GM12874 (cell line): ENCODE measurements around the gene FAM83E.

Source experiments
- TF ChIP-seq, protein P1 (sequence below): IDR thresholded peaks from 2 replicates; pipeline ENCODE4 v1.5.1; 2011; ENCODE audit warnings: low read depth, mild to moderate bottlenecking, control low read depth, low read length, moderate library complexity; ENCODE audit not compliant: insufficient read depth

Gene FAM83E

DNA sequence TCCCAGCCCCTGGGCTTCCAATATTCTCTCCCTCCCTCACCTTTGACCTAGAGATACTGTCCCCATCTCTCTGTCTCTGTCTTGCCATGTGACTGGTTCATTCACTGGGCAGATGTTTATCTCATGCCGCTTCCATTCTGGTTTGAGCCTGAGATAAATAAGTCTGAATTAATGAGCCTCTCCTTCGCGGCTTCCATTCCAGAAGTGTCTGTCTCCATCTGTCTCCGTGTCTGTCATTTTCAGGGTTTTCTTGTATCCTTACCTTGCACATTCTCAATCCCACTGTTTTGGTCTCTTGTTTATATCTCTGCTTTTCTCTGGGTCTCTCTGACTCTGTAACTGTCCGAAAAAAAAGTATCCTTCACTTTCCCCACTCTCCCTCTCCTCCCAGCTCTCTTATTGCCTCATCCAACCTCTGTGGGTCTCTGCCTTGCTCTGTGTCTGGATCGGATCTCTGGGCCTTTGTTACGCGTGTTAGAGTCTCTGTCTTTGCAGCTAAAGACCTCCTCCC, 8.7 kb upstream of the FAM83E start:
- TF ChIP-seq, protein P1, sequence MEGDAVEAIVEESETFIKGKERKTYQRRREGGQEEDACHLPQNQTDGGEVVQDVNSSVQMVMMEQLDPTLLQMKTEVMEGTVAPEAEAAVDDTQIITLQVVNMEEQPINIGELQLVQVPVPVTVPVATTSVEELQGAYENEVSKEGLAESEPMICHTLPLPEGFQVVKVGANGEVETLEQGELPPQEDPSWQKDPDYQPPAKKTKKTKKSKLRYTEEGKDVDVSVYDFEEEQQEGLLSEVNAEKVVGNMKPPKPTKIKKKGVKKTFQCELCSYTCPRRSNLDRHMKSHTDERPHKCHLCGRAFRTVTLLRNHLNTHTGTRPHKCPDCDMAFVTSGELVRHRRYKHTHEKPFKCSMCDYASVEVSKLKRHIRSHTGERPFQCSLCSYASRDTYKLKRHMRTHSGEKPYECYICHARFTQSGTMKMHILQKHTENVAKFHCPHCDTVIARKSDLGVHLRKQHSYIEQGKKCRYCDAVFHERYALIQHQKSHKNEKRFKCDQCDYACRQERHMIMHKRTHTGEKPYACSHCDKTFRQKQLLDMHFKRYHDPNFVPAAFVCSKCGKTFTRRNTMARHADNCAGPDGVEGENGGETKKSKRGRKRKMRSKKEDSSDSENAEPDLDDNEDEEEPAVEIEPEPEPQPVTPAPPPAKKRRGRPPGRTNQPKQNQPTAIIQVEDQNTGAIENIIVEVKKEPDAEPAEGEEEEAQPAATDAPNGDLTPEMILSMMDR = no peak

DNA sequence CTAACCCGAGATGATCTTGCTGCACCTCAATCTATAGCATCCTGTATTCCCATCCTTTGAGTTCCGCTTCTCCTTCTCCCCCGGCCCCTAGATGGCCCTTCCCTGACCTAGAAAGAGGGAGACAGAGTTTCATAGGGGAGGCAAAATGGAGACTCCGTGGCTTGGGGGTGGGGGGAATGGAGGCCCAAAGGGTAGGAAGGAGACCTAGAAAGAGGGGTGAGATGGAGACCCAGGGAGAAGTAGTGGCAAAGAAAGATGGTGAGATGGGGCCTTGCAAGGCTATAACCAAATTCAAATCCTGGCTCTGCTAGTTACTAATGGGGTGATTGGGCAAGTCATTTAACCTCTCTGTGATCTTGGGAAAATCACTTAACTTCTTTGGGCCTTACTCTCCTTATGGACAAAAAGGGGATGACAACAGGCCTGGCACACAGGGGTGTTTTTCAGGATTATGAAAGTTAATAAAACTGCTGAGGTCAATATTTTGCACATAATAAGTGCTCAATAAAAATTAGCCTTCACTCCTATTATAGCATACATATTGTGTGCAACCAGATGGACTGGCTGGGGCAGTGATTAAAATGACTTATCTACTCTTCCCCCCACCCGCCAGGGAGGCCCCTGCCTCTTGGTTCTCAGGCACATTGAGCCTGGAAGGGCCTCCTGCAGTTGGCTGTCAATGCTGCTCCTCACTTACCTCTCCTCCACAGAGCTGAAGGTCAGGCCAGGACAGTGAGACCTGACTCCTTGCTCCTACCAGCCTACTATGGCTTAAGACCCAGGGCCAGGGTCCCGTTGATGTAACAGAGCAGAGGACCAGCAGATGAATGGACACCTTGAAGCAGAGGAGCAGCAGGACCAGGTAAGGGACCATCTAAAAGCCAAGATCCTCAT, 5.1 kb upstream of the FAM83E start:
- TF ChIP-seq, protein P1 = no peak

DNA sequence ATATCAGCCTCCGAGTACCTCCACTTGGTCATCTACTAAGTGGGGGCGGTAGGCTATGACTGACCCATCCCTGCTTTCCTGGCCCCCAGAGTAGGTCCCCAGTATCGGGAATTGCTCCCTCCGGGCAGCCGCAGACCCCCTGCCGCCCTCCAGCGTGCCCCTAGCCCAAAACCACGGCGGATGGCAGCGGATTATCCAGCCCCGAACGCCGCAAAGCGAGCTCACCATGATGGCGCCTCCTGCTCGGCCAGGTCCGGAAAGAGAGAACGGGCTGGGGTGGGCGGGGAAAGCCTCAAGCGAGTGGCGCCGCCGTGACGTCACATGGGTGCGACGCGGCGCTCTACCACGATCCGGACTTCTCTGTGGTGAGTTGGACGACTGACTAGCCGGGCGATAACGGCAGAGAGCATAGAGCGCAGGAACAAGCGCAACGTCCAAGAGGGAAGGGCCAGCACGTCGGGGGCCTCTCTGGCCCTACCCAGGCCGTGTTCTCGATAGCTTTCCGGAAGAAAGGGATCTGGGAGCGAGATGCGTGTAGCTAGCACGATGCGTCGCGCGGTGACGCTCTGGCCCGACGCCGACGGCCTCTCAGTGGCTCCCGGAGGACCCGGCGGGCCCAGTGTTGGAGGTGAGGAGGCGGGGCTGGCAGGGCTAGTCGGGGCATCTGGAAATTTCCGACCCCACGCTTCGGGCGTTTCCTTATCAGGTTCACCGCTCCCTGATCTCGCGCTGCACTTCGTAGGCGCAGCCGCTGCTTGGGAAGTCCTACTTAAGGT, 4.2 kb upstream of the FAM83E start, which contains the start of the genes RPL18 and SPHK2:
RPL18 (minus strand) TSS at position 263 of the 776 bp plus-strand sequence; CDS start at position 228, 35 bp downstream.
SPHK2 (plus strand) TSS at position 591 of the 776 bp plus-strand sequence. CDS start 1,009 bp downstream, outside the sequence.
- TF ChIP-seq, protein P1 = no peak

DNA sequence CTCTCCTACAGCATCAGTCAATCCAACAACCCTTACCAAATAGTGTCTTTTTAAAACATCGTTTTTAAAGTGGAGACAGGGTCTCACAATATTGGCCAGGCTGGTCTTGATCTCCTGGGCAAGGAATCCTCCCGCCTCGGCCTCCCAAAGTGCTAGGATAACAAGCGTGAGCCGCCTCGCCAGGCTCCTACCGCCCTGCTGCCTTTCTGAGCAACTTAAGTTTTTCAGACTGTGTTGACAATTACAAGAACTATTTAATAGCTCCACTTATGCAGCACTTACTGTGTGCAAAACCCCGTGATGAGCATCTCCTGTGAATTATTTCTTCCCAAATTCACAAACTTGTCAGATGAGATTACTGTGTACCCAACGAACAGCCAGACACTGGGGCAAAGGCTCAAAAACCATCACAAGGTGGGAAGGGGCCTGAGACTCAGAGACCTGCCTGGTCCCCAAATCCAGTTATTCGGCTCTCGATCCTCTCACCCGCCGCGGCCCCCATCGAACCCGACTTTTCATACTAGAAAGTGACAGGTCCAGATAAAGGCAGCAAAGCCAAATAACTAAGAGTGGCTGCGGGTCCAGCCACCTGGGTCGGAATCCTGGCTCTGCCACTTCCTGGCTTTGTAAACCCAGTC, 3.5 kb upstream of the FAM83E start:
- TF ChIP-seq, protein P1 = no peak

DNA sequence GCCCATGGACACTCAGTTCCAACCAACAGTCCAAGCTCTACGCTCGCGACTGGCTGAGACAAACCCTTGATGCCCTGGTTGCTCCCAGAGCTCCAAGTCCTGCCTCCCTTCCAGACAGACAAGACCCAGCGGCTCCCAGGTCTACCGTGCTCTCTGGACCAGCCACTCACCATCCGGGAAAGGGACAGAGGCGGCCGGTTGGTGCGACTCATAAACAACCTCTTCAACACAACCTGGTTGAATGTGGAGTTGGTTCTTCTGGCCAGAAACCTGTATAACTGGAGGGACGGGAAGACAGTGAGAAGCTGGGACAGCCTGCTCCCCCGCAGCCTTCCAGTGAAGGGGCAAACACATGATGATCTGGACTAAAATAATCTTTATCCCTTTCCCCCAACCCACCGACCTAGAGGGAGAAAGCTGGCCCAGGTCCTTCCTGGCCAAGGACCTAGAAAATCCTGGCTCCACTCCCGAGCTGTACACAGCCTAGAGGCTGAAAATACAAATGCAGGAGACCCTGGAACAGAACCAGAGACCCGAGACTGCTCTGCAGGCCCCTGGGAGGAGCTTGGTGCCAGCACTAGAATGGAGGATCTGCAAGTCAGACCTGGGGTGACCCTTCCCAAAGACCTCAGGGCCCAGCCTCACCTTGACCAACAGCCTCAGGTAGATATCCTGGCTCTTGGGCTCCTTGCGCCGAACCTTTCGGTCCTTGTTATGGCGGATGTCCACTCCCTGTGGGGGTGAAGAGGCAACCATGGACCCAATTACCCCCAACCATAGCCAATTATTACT, 2.5 kb upstream of the FAM83E start:
- TF ChIP-seq, protein P1 = no peak

DNA sequence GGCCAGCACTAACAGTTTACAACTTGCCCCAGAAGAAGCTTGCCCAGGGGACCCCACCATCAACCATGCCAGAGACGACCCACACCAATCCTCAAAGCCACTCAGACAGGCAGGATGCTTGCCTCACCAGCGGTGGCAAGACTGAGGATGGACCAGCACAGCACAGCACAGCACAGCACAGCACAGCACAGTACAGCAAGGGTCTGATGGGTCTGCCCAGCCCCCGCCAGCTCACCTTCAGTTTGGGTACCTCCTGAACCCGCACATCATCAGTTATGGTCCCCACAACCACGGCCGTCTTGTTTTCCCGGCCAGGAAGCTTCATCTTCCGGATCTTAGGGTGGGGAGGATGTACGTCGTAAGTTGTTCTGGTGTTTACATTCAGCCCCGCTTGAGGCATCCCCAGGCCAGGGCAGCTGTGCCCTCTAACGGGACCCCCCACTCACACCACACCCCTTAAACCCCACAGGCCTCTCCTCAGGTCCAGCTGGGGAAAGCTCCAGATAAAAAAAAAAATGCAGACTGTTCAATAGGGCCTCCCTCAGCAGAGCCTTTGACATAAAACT, 1.7 kb upstream of the FAM83E start:
- TF ChIP-seq, protein P1 = no peak
